ENCODE data around the gene ADAMTSL5. TPM values are rescaled to one million over a fixed set of nuclear protein-coding genes. Genes with fewer than 3 reads are reported as not detected.

ADAMTSL5 gene
- total RNA-seq, 1 experiment from 2014 or later: 0.86 TPM

GRCh38 chr19:1466018-1466460 is 46.8 kb downstream of the ADAMTSL5 start:
- H3K27ac ChIP-seq (ENCODE audit: low read depth, low read length, poor library complexity, severe bottlenecking): no peak overlapping the region
- H3K9me3 ChIP-seq (ENCODE audit: low read depth, low read length, poor library complexity, severe bottlenecking): no peaks in the 10 kb centered on the region
- ChIA-PET CTCF (interaction anchor here (1.4 kb wide), 1 partner anchor 360 kb away, joined by 4 read pairs; no protein-coding TSS in a partner anchor), POLR2A (ENCODE audit: low non-redundant PET) (no interaction called here)
- intact Hi-C loops (cut with micrococcal nuclease; ENCODE audit: unreplicated experiment): no loop called here
- H3K4me3 ChIP-seq (ENCODE audit: low read depth, low read length, poor library complexity, severe bottlenecking): no peak overlapping the region
- H3K36me3 ChIP-seq (ENCODE audit: insufficient read depth, low read length, poor library complexity, severe bottlenecking): no peaks in the 10 kb centered on the region
- peaks cover 52% of the 10 kb centered on the region for H3K27me3 ChIP-seq (replicated peaks; ENCODE audit: insufficient read depth, low read depth, low read length, poor library complexity)
- no TSS peak for BruUV-seq (replicated peaks)
- DNase-seq (ENCODE audit: low spot score): no peak
- no peak for TF ChIP-seq EZH2 (IDR thresholded peaks at IDR 0.05; ENCODE audit: borderline replicate concordance, low read depth, low read length, poor library complexity, severe bottlenecking)
- TF ChIP-seq CTCF (conservative IDR thresholded peaks at IDR 0.05; ENCODE audit: low read depth, low read length): no peak
- peaks cover 17% of the 10 kb centered on the region for H3K4me1 ChIP-seq (ENCODE audit: insufficient read depth, low read length, poor library complexity, severe bottlenecking)

- peaks cover 45% of the 10 kb centered on the region for H3K27me3 ChIP-seq (replicated peaks; ENCODE audit: insufficient read depth, low read depth, low read length, poor library complexity)
- no peaks in the 10 kb centered on the region for H3K9me3 ChIP-seq (ENCODE audit: low read depth, low read length, poor library complexity, severe bottlenecking)
- peaks cover 12% of the 10 kb centered on the region for H3K4me1 ChIP-seq (ENCODE audit: insufficient read depth, low read length, poor library complexity, severe bottlenecking)
- H3K4me3 ChIP-seq (ENCODE audit: low read depth, low read length, poor library complexity, severe bottlenecking): no peak overlapping the region
- DNase-seq (ENCODE audit: low spot score): peak; percentile 59
- no TSS peak for BruUV-seq (replicated peaks)
- H3K27ac ChIP-seq (ENCODE audit: low read depth, low read length, poor library complexity, severe bottlenecking): no peak overlapping the region
- intact Hi-C loops (cut with micrococcal nuclease; ENCODE audit: unreplicated experiment): no loop called here
- no peaks in the 10 kb centered on the region for H3K36me3 ChIP-seq (ENCODE audit: insufficient read depth, low read length, poor library complexity, severe bottlenecking)
- ChIA-PET POLR2A (ENCODE audit: low non-redundant PET) (no interaction called here), CTCF (interaction anchor here (1.4 kb wide), 1 partner anchor 361 kb away, joined by 4 read pairs; no protein-coding TSS in a partner anchor)
- no peak for TF ChIP-seq EZH2 (IDR thresholded peaks at IDR 0.05; ENCODE audit: borderline replicate concordance, low read depth, low read length, poor library complexity, severe bottlenecking)
- TF ChIP-seq CTCF (conservative IDR thresholded peaks at IDR 0.05; ENCODE audit: low read depth, low read length): peak; percentile 42
Measured at GRCh38 chr19:1465191-1466016, 47.4 kb downstream of the ADAMTSL5 start.

GRCh38 chr19:1461862-1462261 is 51.0 kb downstream of the ADAMTSL5 start:
- Histone ChIP-seq H3K9me3 (ENCODE audit: low read depth, low read length, poor library complexity, severe bottlenecking) (no peaks in the 10 kb centered on the region), H3K36me3 (ENCODE audit: insufficient read depth, low read length, poor library complexity, severe bottlenecking) (no peaks in the 10 kb centered on the region), H3K4me1 (ENCODE audit: insufficient read depth, low read length, poor library complexity, severe bottlenecking) (peaks cover 2% of the 10 kb centered on the region), H3K27ac (ENCODE audit: low read depth, low read length, poor library complexity, severe bottlenecking) (no peak overlapping the region), H3K4me3 (ENCODE audit: low read depth, low read length, poor library complexity, severe bottlenecking) (no peak overlapping the region), H3K27me3 (replicated peaks; ENCODE audit: insufficient read depth, low read depth, low read length, poor library complexity) (peaks cover 12% of the 10 kb centered on the region)
- no peak for DNase-seq (ENCODE audit: low spot score)
- BruUV-seq (replicated peaks): no TSS peak
- POLR2A ChIA-PET (ENCODE audit: low non-redundant PET): no interaction called here
- intact Hi-C loops (cut with micrococcal nuclease; ENCODE audit: unreplicated experiment): no loop called here
- no peak for TF ChIP-seq EZH2 (IDR thresholded peaks at IDR 0.05; ENCODE audit: borderline replicate concordance, low read depth, low read length, poor library complexity, severe bottlenecking)
- no peak for TF ChIP-seq CTCF (conservative IDR thresholded peaks at IDR 0.05; ENCODE audit: low read depth, low read length)
- CTCF ChIA-PET: interaction anchor here (0.7 kb wide), 1 partner anchor 12 kb away, joined by 4 read pairs; no protein-coding TSS in a partner anchor

All from A673 (cell line).